Ovary (tissue), 3 donors: ENCODE data around the gene EFNA4.

Source experiments
- CTCF ChIP-seq, 3 donors: fragments of 450-650 bp in 2 of 3; fragments of 200-600 bp in 1 of 3; IDR thresholded peaks; one replicate each; pipeline versions ENCODE4 v1.5.1 to v1.8.0; 2016 to 2022; ENCODE audit warnings: antibody characterized with exemption in 3 of 3, mild to moderate bottlenecking in 1 of 3
- POLR2A ChIP-seq: fragments of 450-650 bp; IDR thresholded peaks from one replicate; pipeline ENCODE4 v1.6.1; 2017; ENCODE audit warnings: antibody characterized with exemption, mild to moderate bottlenecking, moderate library complexity
- donor health status: DM: no; HTN: no; CAD: no.

- no peak for TF ChIP-seq CTCF (IDR thresholded peaks at IDR 0.05)
- TF ChIP-seq POLR2A, result no peak
These were observed 14.4 kb downstream of the EFNA4 start for GRCh38 chr1:155077758-155078445.
